Thyroid gland (tissue), 4 donors: ENCODE data around the gene HSPE1. TPM values are rescaled to one million over a fixed set of nuclear protein-coding genes. Genes with fewer than 3 reads are reported as not detected.
A peak's percentile ranks its signal among the peaks of the same experiment; 100 is the strongest.
"Not testable (repeated sequence)": the region's sequence is repeated elsewhere in the genome, so short reads cannot be mapped to it uniquely, and the experiment has no call there.

Experiments
- DNase-seq, 2 donors: peaks; one replicate each; pipeline ENCODE4 v3.0.0-alpha.2; 2019
- H3K27ac ChIP-seq, 3 donors: fragments of 200-600 bp; sonication (generic); 1 replicate in 2 of 3; 2 replicates in 1 of 3; pipeline ENCODE4 v1.5.1; 2016 to 2019; ENCODE audit warnings: mild to moderate bottlenecking in 1 of 3, moderate library complexity in 1 of 3
- H3K27me3 ChIP-seq: fragments of 200-600 bp; sonication (generic); one replicate; pipeline ENCODE4 v1.5.1; 2019
- H3K36me3 ChIP-seq, 2 donors: fragments of 200-600 bp; sonication (generic); one replicate each; pipeline ENCODE4 v1.5.1; 2016 to 2019
- H3K4me1 ChIP-seq, 2 donors: fragments of 200-600 bp; sonication (generic); one replicate each; pipeline ENCODE4 v1.5.1; 2017 to 2019
- H3K4me3 ChIP-seq, 3 donors: fragments of 200-600 bp; sonication (generic); replicated peaks in 1 of 3; 1 replicate in 2 of 3; 2 replicates in 1 of 3; pipeline ENCODE4 v1.5.1; 2016; ENCODE audit warnings: mild to moderate bottlenecking in 1 of 3
- H3K9me3 ChIP-seq: fragments of 200-600 bp; sonication (generic); one replicate; pipeline ENCODE4 v1.5.1; 2017
- POLR2A ChIP-seq, 2 donors: fragments of 450-650 bp; IDR thresholded peaks; one replicate each; pipeline ENCODE4 v1.6.1; 2017; ENCODE audit warnings: antibody characterized with exemption in 2 of 2, mild to moderate bottlenecking in 2 of 2, moderate library complexity in 1 of 2
- WGBS, 2 donors: methylation state at CpG; one replicate each; pipeline ENCODE4 v1.1.5; 2017; 5-methylcytosine and 5-hydroxymethylcytosine counted together
- intact Hi-C: fragments of 100-400 bp; cut with DNase I; formaldehyde crosslinking; loops from one replicate; pipeline ENCODE4 v1.15.1; 2023
- total RNA-seq, 4 donors: library from RNA; depleted of rRNA; stranded (reverse); fragments of >200 nt; gene quantifications; one replicate each; pipeline ENCODE4 v1.2.3, GENCODE V29; 2016
- TF ChIP-seq, protein P1 (sequence below), 6 experiments: fragments of 200-600 bp in 3 of 6; fragments of 450-650 bp in 3 of 6; sonication (generic) in 3 of 6; IDR thresholded peaks; one replicate each; pipeline ENCODE4 v1.5.1; 2016 to 2019; ENCODE audit warnings: antibody characterized with exemption in 6 of 6, mild to moderate bottlenecking in 2 of 6, inconsistent platforms in 1 of 6, moderate library complexity in 1 of 6

HSPE1 gene
- total RNA-seq, 4 donors from 2014 or later = 32.8 to 136 (median 79.8) TPM

DNA sequence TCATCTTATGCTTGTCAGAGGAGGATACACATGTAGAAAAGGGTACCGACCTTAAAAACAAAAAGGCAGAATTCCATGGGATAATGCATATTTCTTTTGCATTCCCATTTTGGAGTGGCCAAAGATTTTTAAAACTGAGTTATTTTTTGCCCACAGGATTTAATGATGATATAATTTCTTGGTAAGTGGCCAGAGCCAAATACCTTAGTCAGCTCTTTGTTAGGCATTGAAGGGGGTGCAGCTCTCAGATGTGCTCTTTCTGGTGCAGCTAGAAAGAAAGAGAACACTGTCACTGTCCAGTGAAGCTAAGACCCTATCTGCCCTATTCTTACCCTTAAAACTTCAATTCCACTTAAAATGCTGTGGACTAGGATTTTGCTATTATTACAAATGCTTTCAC lies 36.0 kb upstream of the HSPE1 start:
- intact Hi-C loops = no loop called here
- DNase-seq = no peak
- Histone ChIP-seq H3K36me3 (peaks cover 32 to 37% of the 10 kb centered on the region in 2 donors), H3K27ac (peak overlapping the region in 1 of 3 donors; percentile 21), H3K4me3 (no peak overlapping the region), H3K4me1 (no peaks in the 10 kb centered on the region), H3K27me3 (no peaks in the 10 kb centered on the region), H3K9me3 (no peaks in the 10 kb centered on the region)
- TF ChIP-seq, protein P1, sequence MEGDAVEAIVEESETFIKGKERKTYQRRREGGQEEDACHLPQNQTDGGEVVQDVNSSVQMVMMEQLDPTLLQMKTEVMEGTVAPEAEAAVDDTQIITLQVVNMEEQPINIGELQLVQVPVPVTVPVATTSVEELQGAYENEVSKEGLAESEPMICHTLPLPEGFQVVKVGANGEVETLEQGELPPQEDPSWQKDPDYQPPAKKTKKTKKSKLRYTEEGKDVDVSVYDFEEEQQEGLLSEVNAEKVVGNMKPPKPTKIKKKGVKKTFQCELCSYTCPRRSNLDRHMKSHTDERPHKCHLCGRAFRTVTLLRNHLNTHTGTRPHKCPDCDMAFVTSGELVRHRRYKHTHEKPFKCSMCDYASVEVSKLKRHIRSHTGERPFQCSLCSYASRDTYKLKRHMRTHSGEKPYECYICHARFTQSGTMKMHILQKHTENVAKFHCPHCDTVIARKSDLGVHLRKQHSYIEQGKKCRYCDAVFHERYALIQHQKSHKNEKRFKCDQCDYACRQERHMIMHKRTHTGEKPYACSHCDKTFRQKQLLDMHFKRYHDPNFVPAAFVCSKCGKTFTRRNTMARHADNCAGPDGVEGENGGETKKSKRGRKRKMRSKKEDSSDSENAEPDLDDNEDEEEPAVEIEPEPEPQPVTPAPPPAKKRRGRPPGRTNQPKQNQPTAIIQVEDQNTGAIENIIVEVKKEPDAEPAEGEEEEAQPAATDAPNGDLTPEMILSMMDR (IDR thresholded peaks at IDR 0.05) = no peak
- no peak for TF ChIP-seq POLR2A (IDR thresholded peaks at IDR 0.05)
- 76 to 79% methylated on average over 1 of the region's 1 CpG for WGBS, 2 donors

DNA sequence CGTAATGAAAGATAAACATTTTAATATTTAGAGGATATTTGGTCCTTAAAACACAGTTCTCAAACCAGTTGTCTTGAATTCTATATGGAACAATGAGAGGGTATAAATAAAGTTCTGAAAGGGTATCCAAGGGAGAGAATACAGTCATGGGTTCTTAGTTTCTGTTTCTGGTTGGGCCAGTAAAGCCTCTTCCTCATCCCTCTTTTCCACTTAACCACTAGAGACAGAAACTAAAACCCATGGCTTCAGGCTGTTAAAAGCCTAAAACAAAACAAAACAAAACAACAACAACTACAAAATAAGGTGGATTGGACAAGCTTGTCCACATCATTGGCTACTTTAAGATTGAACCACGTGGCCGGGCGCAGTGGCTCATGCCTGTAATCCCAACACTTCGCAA lies 28.0 kb upstream of the HSPE1 start:
- H3K27ac ChIP-seq = no peak overlapping the region
- H3K9me3 ChIP-seq = no peaks in the 10 kb centered on the region
- H3K4me3 ChIP-seq = no peak overlapping the region
- intact Hi-C loops = no loop called here
- peaks cover 37 to 59% of the 10 kb centered on the region in 2 donors for H3K36me3 ChIP-seq
- WGBS, 2 donors = 95 to 97% methylated on average over 5 of the region's 5 CpGs
- H3K4me1 ChIP-seq = no peaks in the 10 kb centered on the region
- DNase-seq = no peak
- no peaks in the 10 kb centered on the region for H3K27me3 ChIP-seq
- TF ChIP-seq POLR2A (IDR thresholded peaks at IDR 0.05) = no peak
- TF ChIP-seq, protein P1 (IDR thresholded peaks at IDR 0.05) = no peak

DNA sequence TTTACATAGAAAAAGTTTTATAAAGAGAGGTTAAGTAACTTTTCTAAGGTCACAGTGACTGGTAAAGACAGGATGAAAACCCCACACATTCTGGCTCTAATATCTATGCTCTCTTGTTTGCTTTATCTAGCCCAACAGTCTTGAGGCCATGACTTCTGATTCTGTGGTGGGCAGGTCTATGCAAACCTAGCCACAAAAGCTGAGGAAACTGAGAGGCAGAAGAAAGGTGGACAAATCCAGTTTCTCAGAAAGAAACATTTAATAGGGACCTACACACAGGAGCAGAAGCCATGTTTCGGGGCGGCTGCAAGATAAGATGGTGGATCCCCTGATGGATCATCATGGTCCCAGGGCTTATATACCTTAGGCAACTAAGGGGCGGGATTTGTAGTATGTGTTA lies 22.4 kb upstream of the HSPE1 start:
- WGBS, 2 donors = 95 to 97% methylated on average over 3 of the region's 3 CpGs
- no peak for TF ChIP-seq POLR2A (IDR thresholded peaks at IDR 0.05)
- no peak for DNase-seq
- Histone ChIP-seq H3K4me1 (no peaks in the 10 kb centered on the region), H3K27me3 (no peaks in the 10 kb centered on the region), H3K9me3 (no peaks in the 10 kb centered on the region), H3K4me3 (no peak overlapping the region), H3K36me3 (peaks cover 24 to 40% of the 10 kb centered on the region in 2 donors), H3K27ac (no peak overlapping the region)
- intact Hi-C loops = no loop called here

DNA sequence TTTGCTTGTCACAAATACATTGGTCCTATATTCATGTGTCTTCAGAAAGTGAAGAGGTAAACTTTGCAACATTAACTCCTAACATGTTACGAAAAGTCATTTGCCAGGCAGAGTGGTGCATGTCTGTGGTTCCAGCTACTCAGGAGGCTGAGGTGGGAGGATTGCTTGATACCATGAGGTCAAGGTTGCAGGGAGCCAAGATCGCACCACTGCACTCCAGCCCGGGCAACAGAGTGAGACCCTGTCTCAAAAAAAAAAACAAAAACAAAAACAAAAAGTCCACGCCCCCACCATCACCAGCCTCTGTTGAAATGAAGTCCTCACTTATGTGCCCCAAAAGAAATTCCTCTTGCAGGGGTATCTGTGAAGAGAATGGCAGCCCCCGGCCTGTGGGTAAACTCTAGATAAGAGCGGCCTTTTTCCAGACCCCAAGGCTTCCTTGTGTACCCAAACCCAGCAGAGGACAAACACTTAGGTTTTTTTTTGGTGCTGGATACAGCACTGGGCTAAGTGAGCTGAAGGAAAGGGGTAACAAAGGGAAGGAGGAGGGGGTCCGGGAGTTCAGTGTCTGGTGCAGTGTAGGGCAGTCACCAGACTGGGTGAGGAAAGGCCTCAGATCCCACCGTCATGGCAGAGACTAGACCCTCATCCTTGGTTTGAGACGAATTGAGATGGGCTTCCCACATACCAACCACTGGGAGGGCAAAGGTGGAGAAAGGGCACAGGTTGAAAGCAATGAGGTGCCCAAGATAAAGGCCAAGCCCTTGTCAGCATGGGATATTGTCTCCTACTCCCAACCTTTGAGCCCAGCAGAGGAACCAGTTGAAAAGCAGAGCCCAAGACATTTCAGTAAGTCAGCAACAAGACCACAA lies 19.8 kb upstream of the HSPE1 start:
- Histone ChIP-seq H3K4me1 (no peaks in the 10 kb centered on the region), H3K36me3 (peaks cover 15 to 19% of the 10 kb centered on the region in 2 donors), H3K27ac (no peak overlapping the region), H3K4me3 (no peak overlapping the region), H3K27me3 (no peaks in the 10 kb centered on the region), H3K9me3 (no peaks in the 10 kb centered on the region)
- TF ChIP-seq, protein P1 (IDR thresholded peaks at IDR 0.05) = no peak
- TF ChIP-seq POLR2A (IDR thresholded peaks at IDR 0.05) = no peak
- DNase-seq = no peak
- intact Hi-C loops = no loop called here
- 92 to 93% methylated on average over 9 of the region's 9 CpGs for WGBS, 2 donors

DNA sequence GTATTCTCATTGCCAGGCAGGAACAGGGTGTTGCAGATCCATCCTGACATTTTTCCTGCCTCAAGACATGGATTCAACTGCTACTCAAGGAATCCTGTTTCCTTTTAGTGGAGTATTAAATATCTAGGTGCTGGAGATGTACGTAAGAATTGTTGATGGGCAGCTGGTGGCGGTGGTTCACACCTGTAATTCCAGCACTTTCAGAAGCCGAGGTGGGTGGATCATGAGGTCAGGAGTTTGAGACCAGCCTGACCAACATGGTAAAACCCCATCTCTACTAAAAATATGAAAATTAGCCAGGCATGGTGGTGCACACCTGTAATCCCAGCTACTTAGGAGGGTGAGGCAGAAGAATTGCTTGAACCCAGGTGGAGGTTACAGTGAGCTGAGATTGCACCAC lies 15.9 kb upstream of the HSPE1 start:
- WGBS, 2 donors = 94 to 98% methylated on average over 3 of the region's 3 CpGs
- H3K9me3 ChIP-seq, DNase-seq, intact Hi-C loops, H3K27ac ChIP-seq, H3K4me3 ChIP-seq, H3K27me3 ChIP-seq, H3K4me1 ChIP-seq: not testable (repeated sequence)
- H3K36me3 ChIP-seq = peaks cover 26 to 30% of the 10 kb centered on the region in 2 donors

DNA sequence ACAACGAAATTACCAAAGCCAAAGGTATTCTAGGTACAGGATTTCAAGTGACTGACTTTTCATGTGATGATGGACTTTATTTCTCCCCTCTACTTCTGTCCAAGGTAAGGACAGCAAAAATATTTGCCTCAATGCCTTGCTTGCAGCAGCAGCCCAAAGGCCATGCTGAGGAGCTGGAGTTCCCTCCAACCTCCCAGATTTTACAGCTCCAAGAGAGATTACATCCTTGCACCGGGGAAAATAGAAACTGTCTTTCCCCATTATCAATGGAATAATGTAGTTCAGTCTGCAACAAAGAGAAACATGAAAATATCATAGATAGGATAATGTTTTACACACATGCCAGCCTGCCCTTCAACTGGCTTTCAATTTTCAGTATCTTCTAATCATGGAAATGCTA lies 14.0 kb upstream of the HSPE1 start:
- Histone ChIP-seq H3K27me3 (no peaks in the 10 kb centered on the region), H3K9me3 (no peaks in the 10 kb centered on the region), H3K4me1 (no peaks in the 10 kb centered on the region), H3K4me3 (no peak overlapping the region), H3K36me3 (peaks cover 32 to 49% of the 10 kb centered on the region in 2 donors), H3K27ac (no peak overlapping the region)
- WGBS, 2 donors = 96 to 100% methylated on average over 2 of the region's 2 CpGs
- DNase-seq = no peak
- TF ChIP-seq POLR2A (IDR thresholded peaks at IDR 0.05) = no peak
- TF ChIP-seq, protein P1 (IDR thresholded peaks at IDR 0.05) = no peak
- intact Hi-C loops = no loop called here
